GM21367 (cell line): ENCODE data around the gene SLC7A14.

Experiments
- ATAC-seq: cut with Tn5 transposase; IDR thresholded peaks from one replicate; pipeline ENCODE4 v1.9.1; 2021; ENCODE audit not compliant: unreplicated experiment

Gene SLC7A14

GRCh38 chr3:170473358-170473757 lies 112.5 kb downstream of the SLC7A14 start:
- ATAC-seq, result no peak

GRCh38 chr3:170471149-170471548 lies 114.7 kb downstream of the SLC7A14 start:
- no peak for ATAC-seq

GRCh38 chr3:170470063-170471016 lies 115.5 kb downstream of the SLC7A14 start:
- ATAC-seq, result no peak

GRCh38 chr3:170469151-170470062 lies 116.5 kb downstream of the SLC7A14 start:
- ATAC-seq, result no peak

- no peak for ATAC-seq
Measured at GRCh38 chr3:170467571-170468147, 118.2 kb downstream of the SLC7A14 start.

- no peak for ATAC-seq
Measured at GRCh38 chr3:170467007-170467406, 118.9 kb downstream of the SLC7A14 start.

GRCh38 chr3:170465955-170466354 lies 119.9 kb downstream of the SLC7A14 start:
- no peak for ATAC-seq

- no peak for ATAC-seq
Measured at GRCh38 chr3:170463011-170463410, 122.9 kb downstream of the SLC7A14 start.

- ATAC-seq, result no peak
Measured at GRCh38 chr3:170458285-170458684, 127.6 kb downstream of the SLC7A14 start.

GRCh38 chr3:170454509-170454908 lies 131.4 kb downstream of the SLC7A14 start:
- no peak for ATAC-seq

GRCh38 chr3:170450039-170450438 lies 135.8 kb downstream of the SLC7A14 start:
- no peak for ATAC-seq

- ATAC-seq, result no peak
Measured at GRCh38 chr3:170448584-170448983, 137.3 kb downstream of the SLC7A14 start.

GRCh38 chr3:170443457-170443856 lies 142.4 kb downstream of the SLC7A14 start:
- no peak for ATAC-seq

GRCh38 chr3:170442947-170443346 lies 142.9 kb downstream of the SLC7A14 start:
- no peak for ATAC-seq

- ATAC-seq, result no peak
Measured at GRCh38 chr3:170441412-170441811, 144.5 kb downstream of the SLC7A14 start.

- no peak for ATAC-seq
Measured at GRCh38 chr3:170440344-170440743, 145.5 kb downstream of the SLC7A14 start.

- ATAC-seq, result no peak
Measured at GRCh38 chr3:170438836-170439235, 147.0 kb downstream of the SLC7A14 start.

- ATAC-seq, result no peak
Measured at GRCh38 chr3:170437696-170438407, 148.0 kb downstream of the SLC7A14 start.

- ATAC-seq, result no peak
Measured at GRCh38 chr3:170437176-170437575, 148.7 kb downstream of the SLC7A14 start.

- ATAC-seq, result no peak
Measured at GRCh38 chr3:170436697-170437096, 149.2 kb downstream of the SLC7A14 start.

- no peak for ATAC-seq
Measured at GRCh38 chr3:170432416-170432815, 153.5 kb downstream of the SLC7A14 start.
